NOMO-1 treated with dmso at 0.1 percent for 144 hours (cell line): ENCODE results near the gene SMNDC1.
"Not testable (repeated sequence)": the region's sequence is repeated elsewhere in the genome, so short reads cannot be mapped to it uniquely, and the experiment has no call there.

Source experiments
- DNase-seq: peaks from one replicate; lab custom pipeline; 2025; ENCODE audit not compliant: unreplicated experiment; lab: John Stamatoyannopoulos, UW

SMNDC1 gene

GRCh38 chr10:110254467-110254866 lies 50.3 kb downstream of the SMNDC1 start:
- no peak for DNase-seq

- no peak for DNase-seq
Observed at GRCh38 chr10:110252151-110252550, 52.6 kb downstream of the SMNDC1 start.

GRCh38 chr10:110251392-110251791 lies 53.3 kb downstream of the SMNDC1 start:
- DNase-seq: not testable (repeated sequence)

GRCh38 chr10:110249489-110249888 lies 55.2 kb downstream of the SMNDC1 start:
- not testable (repeated sequence) for DNase-seq

GRCh38 chr10:110247833-110248232 lies 56.9 kb downstream of the SMNDC1 start:
- not testable (repeated sequence) for DNase-seq

GRCh38 chr10:110244550-110244949 lies 60.2 kb downstream of the SMNDC1 start:
- DNase-seq: no peak

- DNase-seq: no peak
Observed at GRCh38 chr10:110242511-110242910, 62.2 kb downstream of the SMNDC1 start.

- DNase-seq: no peak
Observed at GRCh38 chr10:110241841-110242240, 62.9 kb downstream of the SMNDC1 start.

GRCh38 chr10:110241407-110241806 lies 63.3 kb downstream of the SMNDC1 start:
- no peak for DNase-seq
